Suprapubic skin (tissue), 4 donors: Measurements from ENCODE around the gene HBA2. TPM values are rescaled to one million over a fixed set of nuclear protein-coding genes. Genes with fewer than 3 reads are reported as not detected.

Experiments
- DNase-seq, 2 donors: peaks; one replicate each; pipeline ENCODE4 v3.0.0-alpha.2; 2019; ENCODE audit warnings: low spot score in 2 of 2
- H3K27ac ChIP-seq: fragments of 200-600 bp; sonication (generic); one replicate; pipeline ENCODE4 v1.5.1; 2019
- H3K27me3 ChIP-seq: fragments of 200-600 bp; sonication (generic); one replicate; pipeline ENCODE4 v1.5.1; 2019
- H3K36me3 ChIP-seq: fragments of 200-600 bp; sonication (generic); one replicate; pipeline ENCODE4 v1.5.1; 2019
- H3K4me1 ChIP-seq: fragments of 200-600 bp; sonication (generic); one replicate; pipeline ENCODE4 v1.5.1; 2019
- H3K4me3 ChIP-seq: fragments of 200-600 bp; sonication (generic); one replicate; pipeline ENCODE4 v1.5.1; 2019; ENCODE audit warnings: mild to moderate bottlenecking
- H3K9me3 ChIP-seq: fragments of 200-600 bp; sonication (generic); one replicate; pipeline ENCODE4 v1.5.1; 2019
- EP300 ChIP-seq: sonication (generic); formaldehyde crosslinking; IDR thresholded peaks from one replicate; pipeline ENCODE4 v1.6.1; 2017; ENCODE audit warnings: antibody characterized with exemption
- POLR2A ChIP-seq, 2 donors: fragments of 450-650 bp; IDR thresholded peaks; one replicate each; pipeline ENCODE4 v1.6.1; 2017; ENCODE audit warnings: antibody characterized with exemption in 2 of 2, mild to moderate bottlenecking in 2 of 2, moderate library complexity in 2 of 2
- POLR2AphosphoS5 ChIP-seq, 3 donors: sonication (generic); formaldehyde crosslinking; IDR thresholded peaks; one replicate each; pipeline ENCODE4 v1.6.1; 2017; ENCODE audit warnings: antibody characterized with exemption in 3 of 3
- WGBS: methylation state at CpG from one replicate; pipeline ENCODE4 v1.1.5; 2018; 5-methylcytosine and 5-hydroxymethylcytosine counted together
- total RNA-seq, 4 donors: library from RNA; depleted of rRNA; stranded (reverse); fragments of >200 nt; gene quantifications; one replicate each; pipeline ENCODE4 v1.1.0, GENCODE V29; 2016
- TF ChIP-seq, protein P1 (sequence below), 2 donors: fragments of 200-600 bp in 1 of 2; fragments of 450-650 bp in 1 of 2; sonication (generic) in 1 of 2; IDR thresholded peaks; one replicate each; pipeline ENCODE4 v1.5.1; 2016 to 2019; ENCODE audit warnings: antibody characterized with exemption in 2 of 2, mild to moderate bottlenecking in 1 of 2, moderate library complexity in 1 of 2

HBA2 gene
- total RNA-seq, 4 donors from 2014 or later = 13.0 to 282 (median 96.5) TPM

DNA sequence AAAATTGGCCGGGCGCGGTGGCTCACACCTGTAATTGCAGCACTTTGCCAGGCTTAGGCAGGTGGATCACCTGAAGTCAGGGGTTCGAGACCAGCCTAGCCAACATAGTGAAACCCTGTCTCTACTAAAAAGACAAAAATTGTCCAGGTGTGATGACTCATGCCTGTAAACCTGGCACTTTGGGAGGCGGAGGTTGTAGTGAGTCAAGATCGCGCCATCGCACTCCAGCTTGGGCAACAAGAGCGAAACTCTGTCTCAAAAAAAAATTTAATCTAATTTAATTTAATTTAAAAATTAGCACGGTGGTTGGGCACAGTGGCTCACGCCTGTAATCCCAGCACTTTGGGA, 6.0 kb downstream of the HBA2 start:
- no peak for DNase-seq
- H3K9me3 ChIP-seq = no peaks in the 10 kb centered on the region
- H3K4me1 ChIP-seq = peaks cover 31% of the 10 kb centered on the region
- WGBS = 85% methylated on average over 11 of the region's 11 CpGs
- no peaks in the 10 kb centered on the region for H3K36me3 ChIP-seq
- H3K27me3 ChIP-seq = peaks cover 63% of the 10 kb centered on the region
- no peak overlapping the region for H3K27ac ChIP-seq
- H3K4me3 ChIP-seq = no peak overlapping the region
- TF ChIP-seq, protein P1, sequence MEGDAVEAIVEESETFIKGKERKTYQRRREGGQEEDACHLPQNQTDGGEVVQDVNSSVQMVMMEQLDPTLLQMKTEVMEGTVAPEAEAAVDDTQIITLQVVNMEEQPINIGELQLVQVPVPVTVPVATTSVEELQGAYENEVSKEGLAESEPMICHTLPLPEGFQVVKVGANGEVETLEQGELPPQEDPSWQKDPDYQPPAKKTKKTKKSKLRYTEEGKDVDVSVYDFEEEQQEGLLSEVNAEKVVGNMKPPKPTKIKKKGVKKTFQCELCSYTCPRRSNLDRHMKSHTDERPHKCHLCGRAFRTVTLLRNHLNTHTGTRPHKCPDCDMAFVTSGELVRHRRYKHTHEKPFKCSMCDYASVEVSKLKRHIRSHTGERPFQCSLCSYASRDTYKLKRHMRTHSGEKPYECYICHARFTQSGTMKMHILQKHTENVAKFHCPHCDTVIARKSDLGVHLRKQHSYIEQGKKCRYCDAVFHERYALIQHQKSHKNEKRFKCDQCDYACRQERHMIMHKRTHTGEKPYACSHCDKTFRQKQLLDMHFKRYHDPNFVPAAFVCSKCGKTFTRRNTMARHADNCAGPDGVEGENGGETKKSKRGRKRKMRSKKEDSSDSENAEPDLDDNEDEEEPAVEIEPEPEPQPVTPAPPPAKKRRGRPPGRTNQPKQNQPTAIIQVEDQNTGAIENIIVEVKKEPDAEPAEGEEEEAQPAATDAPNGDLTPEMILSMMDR (IDR thresholded peaks at IDR 0.05) = no peak
- TF ChIP-seq POLR2A (IDR thresholded peaks at IDR 0.05) = no peak
- no peak for TF ChIP-seq EP300
- TF ChIP-seq POLR2AphosphoS5 (IDR thresholded peaks at IDR 0.05) = no peak

DNA sequence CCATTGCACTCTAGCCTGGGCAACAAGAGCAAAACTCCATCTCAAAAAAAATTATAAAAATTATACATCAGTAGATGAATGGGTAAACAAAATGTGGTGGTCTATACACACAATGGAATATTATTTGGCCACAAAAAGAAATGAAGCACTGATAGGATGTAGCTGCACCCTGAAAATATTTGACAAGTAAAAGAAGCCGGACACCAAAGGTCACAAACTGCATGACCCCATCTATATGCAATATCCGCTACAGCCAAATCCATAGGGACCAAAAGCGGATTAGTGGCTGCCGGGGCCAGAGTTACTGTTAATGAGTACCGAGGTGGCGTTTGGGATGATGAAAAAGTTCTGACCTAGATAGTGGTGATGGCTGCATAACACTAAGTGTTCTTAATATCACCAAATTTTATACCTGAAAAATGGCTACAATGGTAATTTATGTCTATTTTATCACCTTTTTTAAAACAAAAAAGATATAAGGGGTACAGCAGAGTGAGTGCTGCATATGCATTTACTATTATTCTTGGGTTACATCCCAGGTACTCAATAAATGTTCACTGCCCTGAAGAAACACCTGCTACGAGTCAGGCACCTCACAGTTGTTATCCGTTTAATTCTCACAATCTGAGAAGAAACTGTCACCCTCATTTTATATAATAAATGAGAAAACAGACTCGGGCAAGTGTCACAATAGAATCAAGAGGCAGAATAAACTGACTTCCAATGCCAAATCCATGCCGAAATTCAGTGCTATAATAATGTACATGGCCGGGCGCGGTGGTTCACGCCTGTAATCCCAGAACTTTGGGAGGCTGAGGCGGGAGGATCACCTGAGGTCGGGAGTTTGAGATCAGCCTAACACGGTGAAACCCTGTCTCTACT, 6.8 kb downstream of the HBA2 start:
- 78% methylated on average over 17 of the region's 17 CpGs for WGBS
- peaks cover 30% of the 10 kb centered on the region for H3K4me1 ChIP-seq
- TF ChIP-seq POLR2A (IDR thresholded peaks at IDR 0.05) = no peak
- H3K36me3 ChIP-seq = no peaks in the 10 kb centered on the region
- no peaks in the 10 kb centered on the region for H3K9me3 ChIP-seq
- H3K4me3 ChIP-seq = no peak overlapping the region
- H3K27me3 ChIP-seq = peaks cover 62% of the 10 kb centered on the region
- no peak for DNase-seq
- H3K27ac ChIP-seq = no peak overlapping the region

DNA sequence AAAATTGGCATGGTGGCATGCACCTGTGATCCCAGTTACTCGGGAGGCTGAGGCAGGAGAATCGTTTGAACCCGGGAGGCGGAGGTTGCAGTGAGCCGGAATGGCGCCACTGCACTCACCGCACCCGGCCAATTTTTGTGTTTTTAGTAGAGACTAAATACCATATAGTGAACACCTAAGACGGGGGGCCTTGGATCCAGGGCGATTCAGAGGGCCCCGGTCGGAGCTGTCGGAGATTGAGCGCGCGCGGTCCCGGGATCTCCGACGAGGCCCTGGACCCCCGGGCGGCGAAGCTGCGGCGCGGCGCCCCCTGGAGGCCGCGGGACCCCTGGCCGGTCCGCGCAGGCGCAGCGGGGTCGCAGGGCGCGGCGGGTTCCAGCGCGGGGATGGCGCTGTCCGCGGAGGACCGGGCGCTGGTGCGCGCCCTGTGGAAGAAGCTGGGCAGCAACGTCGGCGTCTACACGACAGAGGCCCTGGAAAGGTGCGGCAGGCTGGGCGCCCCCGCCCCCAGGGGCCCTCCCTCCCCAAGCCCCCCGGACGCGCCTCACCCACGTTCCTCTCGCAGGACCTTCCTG, 7.5 kb downstream of the HBA2 start, which contains the start of gene HBQ1:
Gene HBQ1, plus strand, starts transcription at position 359 of the 575 bp plus-strand sequence. Its CDS starts 28 bp downstream, at position 387.
- 43% methylated on average over 11 of the region's 59 CpGs for WGBS
- TF ChIP-seq POLR2AphosphoS5 (IDR thresholded peaks at IDR 0.05) = no peak
- TF ChIP-seq, protein P1 (IDR thresholded peaks at IDR 0.05) = peak in 1 of 2 donors; percentile 22
- H3K9me3 ChIP-seq = no peaks in the 10 kb centered on the region
- peaks cover 27% of the 10 kb centered on the region for H3K4me1 ChIP-seq
- no peak for DNase-seq
- H3K27ac ChIP-seq = no peak within 1 kb of the TSS
- H3K36me3 ChIP-seq = no peaks in the 10 kb centered on the region
- H3K27me3 ChIP-seq = peaks cover 54% of the 10 kb centered on the region
- H3K4me3 ChIP-seq = peak within 1 kb of the TSS; percentile 31

DNA sequence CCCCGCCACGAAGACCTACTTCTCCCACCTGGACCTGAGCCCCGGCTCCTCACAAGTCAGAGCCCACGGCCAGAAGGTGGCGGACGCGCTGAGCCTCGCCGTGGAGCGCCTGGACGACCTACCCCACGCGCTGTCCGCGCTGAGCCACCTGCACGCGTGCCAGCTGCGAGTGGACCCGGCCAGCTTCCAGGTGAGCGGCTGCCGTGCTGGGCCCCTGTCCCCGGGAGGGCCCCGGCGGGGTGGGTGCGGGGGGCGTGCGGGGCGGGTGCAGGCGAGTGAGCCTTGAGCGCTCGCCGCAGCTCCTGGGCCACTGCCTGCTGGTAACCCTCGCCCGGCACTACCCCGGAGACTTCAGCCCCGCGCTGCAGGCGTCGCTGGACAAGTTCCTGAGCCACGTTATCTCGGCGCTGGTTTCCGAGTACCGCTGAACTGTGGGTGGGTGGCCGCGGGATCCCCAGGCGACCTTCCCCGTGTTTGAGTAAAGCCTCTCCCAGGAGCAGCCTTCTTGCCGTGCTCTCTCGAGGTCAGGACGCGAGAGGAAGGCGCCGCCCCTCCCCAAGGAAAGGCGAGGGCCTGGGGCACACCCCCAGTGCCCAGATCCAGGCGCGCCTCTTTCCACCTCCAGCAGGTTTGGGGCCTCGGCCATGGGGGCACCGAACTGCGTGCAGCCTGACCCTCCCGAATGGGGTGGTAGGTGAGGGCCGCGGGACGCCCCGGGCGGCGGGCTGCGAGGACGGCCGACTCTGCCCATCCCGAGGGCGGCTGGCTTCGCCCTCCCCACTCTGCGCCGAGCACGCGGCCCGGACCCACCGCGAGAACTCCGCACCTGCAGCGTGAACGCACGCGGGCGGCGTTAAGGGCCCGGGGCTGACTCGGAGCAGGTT, 8.2 kb downstream of the HBA2 start:
- peak overlapping the region; percentile 31 for H3K4me3 ChIP-seq
- WGBS = no CpG with 5 or more reads among the region's 89 CpGs
- no peaks in the 10 kb centered on the region for H3K36me3 ChIP-seq
- H3K27me3 ChIP-seq = peaks cover 48% of the 10 kb centered on the region
- peaks cover 26% of the 10 kb centered on the region for H3K4me1 ChIP-seq
- peak in 1 of 2 donors; percentile 80 for DNase-seq
- no peaks in the 10 kb centered on the region for H3K9me3 ChIP-seq
- H3K27ac ChIP-seq = no peak overlapping the region
- TF ChIP-seq POLR2AphosphoS5 (IDR thresholded peaks at IDR 0.05) (no peak), EP300 (no peak), POLR2A (IDR thresholded peaks at IDR 0.05) (no peak)
- TF ChIP-seq, protein P1 (IDR thresholded peaks at IDR 0.05) = no peak

DNA sequence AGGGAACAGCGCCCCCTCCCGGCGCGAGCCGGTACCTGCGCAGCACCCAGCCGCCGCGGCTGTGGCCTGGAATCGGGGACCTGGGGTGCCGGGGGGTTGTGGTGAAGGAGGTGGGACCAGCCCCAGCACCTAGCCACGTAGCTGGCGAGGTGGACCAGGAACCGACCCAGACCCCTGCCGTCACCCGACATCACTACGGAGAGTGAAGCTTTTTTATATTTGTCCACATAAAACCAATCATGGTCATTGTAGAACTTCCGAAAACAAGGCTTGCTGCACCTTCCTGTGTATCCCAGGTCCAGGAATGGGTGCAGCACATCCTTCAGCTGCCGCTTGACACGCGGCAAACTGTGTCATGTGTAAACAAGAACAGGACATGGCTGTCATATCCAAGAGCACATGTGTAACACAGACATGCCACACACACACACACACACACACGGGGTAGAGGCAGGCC, 8.9 kb downstream of the HBA2 start:
- H3K27ac ChIP-seq = no peak overlapping the region
- TF ChIP-seq EP300 = no peak
- TF ChIP-seq POLR2AphosphoS5 (IDR thresholded peaks at IDR 0.05) = no peak
- TF ChIP-seq, protein P1 (IDR thresholded peaks at IDR 0.05) = peak; percentile 93 to 98
- no peak for TF ChIP-seq POLR2A (IDR thresholded peaks at IDR 0.05)
- H3K36me3 ChIP-seq = no peaks in the 10 kb centered on the region
- H3K9me3 ChIP-seq = no peaks in the 10 kb centered on the region
- H3K4me1 ChIP-seq = peaks cover 24% of the 10 kb centered on the region
- WGBS = 24% methylated on average over 5 of the region's 22 CpGs
- DNase-seq = peak in 1 of 2 donors; percentile 87
- H3K4me3 ChIP-seq = peak overlapping the region; percentile 31
- H3K27me3 ChIP-seq = peaks cover 45% of the 10 kb centered on the region
